Epithelial cell of proximal tubule (primary cell): ENCODE data around the gene RRAGD. TPM values are rescaled to one million over a fixed set of nuclear protein-coding genes. Genes with fewer than 3 reads are reported as not detected.

Experiments used
- DNase-seq: peaks from one replicate; pipeline ENCODE4 v3.0.0-alpha.2; 2011; ENCODE audit warnings: low read depth
- H3K4me3 ChIP-seq: 2 replicates; pipeline ENCODE4 v1.5.1; 2011; ENCODE audit warnings: low read depth, mild to moderate bottlenecking, low read length
- CTCF ChIP-seq: conservative IDR thresholded peaks from 2 replicates; pipeline ENCODE4 v1.5.1; 2012; ENCODE audit warnings: low read depth, mild to moderate bottlenecking, low read length
- total RNA-seq: library from RNA; depleted of rRNA; stranded (reverse); fragments of >200 nt; gene quantifications from 2 replicates; pipeline ENCODE4 v1.2.3, GENCODE V29; 2015

RRAGD gene
- total RNA-seq, 1 donor from 2014 or later, result 12.7 TPM

- DNase-seq, result no peak
- TF ChIP-seq CTCF, result no peak
- H3K4me3 ChIP-seq, result no peak overlapping the region
Observed at GRCh38 chr6:89324304-89324703, 87.8 kb downstream of the RRAGD start.

- TF ChIP-seq CTCF, result no peak
- no peak for DNase-seq
- H3K4me3 ChIP-seq, result no peak overlapping the region
Observed at GRCh38 chr6:89323511-89323971, 88.5 kb downstream of the RRAGD start.

GRCh38 chr6:89321131-89321970 is 90.7 kb downstream of the RRAGD start:
- TF ChIP-seq CTCF, result no peak
- peak; percentile 85 for DNase-seq

DNA sequence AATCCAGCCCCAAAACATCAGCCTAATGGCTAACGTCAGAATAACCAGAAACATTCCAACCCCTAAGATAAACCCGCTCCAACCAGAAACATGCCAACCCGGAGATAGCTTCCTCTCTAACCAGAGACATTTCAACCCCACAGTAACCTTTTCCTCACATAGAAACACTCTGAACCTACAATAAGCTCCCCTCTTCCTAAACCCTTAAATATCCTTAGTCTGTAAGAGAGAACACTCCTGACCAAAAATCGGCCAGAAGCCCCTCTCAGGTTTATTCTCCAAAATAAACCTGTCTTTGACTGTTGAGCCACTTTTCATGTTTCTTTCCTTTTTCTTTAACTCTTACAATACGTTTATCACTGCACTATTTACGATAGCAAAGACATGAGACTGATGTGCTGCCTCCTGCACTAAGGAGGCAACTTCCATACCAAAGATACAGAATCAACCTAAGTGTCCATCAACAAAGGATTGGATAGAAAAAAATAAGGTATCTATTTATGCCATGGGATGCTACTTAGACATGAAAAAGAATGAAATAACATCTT is 92.0 kb downstream of the RRAGD start:
- no peak for TF ChIP-seq CTCF
- DNase-seq, result no peak
- H3K4me3 ChIP-seq, result no peak overlapping the region

More at GRCh38 chr6:89321131-89321970, 90.7 kb downstream of the RRAGD start:
- H3K4me3 ChIP-seq, result no peak overlapping the region

- no peak for DNase-seq
- no peak overlapping the region for H3K4me3 ChIP-seq
- no peak for TF ChIP-seq CTCF
Observed at GRCh38 chr6:89317067-89317466, 95.0 kb downstream of the RRAGD start.

GRCh38 chr6:89315249-89315885 is 96.7 kb downstream of the RRAGD start, which contains the start of gene GABRR2:
Gene GABRR2, minus strand, starts transcription at chr6:89315299. Its CDS starts 134 bp downstream, at chr6:89315165.
- TF ChIP-seq CTCF, result no peak
- no peak for DNase-seq
- no peak within 1 kb of the TSS for H3K4me3 ChIP-seq
